Endothelial cell of umbilical vein (primary cell): ENCODE results near the gene CCL1. TPM values are rescaled to one million over a fixed set of nuclear protein-coding genes. Genes with fewer than 3 reads are reported as not detected.

Experiments
- BruUV-seq: library from RNA; stranded (reverse); fragments of 400-500 nt; replicated peaks from 2 replicates; lab custom pipeline; 2021; lab: Mats Ljungman, UMichigan
- CTCF ChIA-PET: fragments of 300-600, 350-600 bp; sonication (Branson Sonifier 250); formaldehyde crosslinking; loops from one replicate; lab custom pipeline; 2021; ENCODE audit warnings: antibody characterized with exemption, inconsistent platforms; lab: Charles Lee
- POLR2A ChIA-PET: fragments of 300-600, 350-600 bp; sonication (Branson Sonifier 250); formaldehyde crosslinking; loops from one replicate; lab custom pipeline; 2021; ENCODE audit warnings: antibody characterized with exemption, inconsistent platforms; lab: Charles Lee
- DNase-seq: peaks from one replicate; pipeline ENCODE4 v3.0.0-alpha.2; 2011; ENCODE audit warnings: low read depth, low spot score
- FAIRE-seq: peaks from 2 replicates; lab custom pipeline; 2011; peaks lifted over from hg19 to GRCh38; lab: Jason Lieb, UNC
- H2AFZ ChIP-seq: 2 replicates; pipeline ENCODE4 v1.6.0; 2012; ENCODE audit warnings: low read depth, low read length, control low read depth, inconsistent platforms
- H3K27ac ChIP-seq: 2 replicates; pipeline ENCODE4 v1.5.1; 2011; ENCODE audit warnings: low read depth, mild to moderate bottlenecking, control low read depth, low read length, moderate library complexity; ENCODE audit not compliant: insufficient read depth
- H3K27me3 ChIP-seq, 2 experiments: 2 replicates each; pipeline versions ENCODE4 v1.6.0 to v1.6.1; 2011; ENCODE audit warnings: low read length in 2 of 2, mixed read lengths in 1 of 2; ENCODE audit not compliant: control insufficient read depth in 2 of 2, insufficient read depth in 2 of 2
- H3K36me3 ChIP-seq, 2 experiments: 2 replicates in 1 of 2; 3 replicates in 1 of 2; pipeline ENCODE4 v1.5.1; 2011; ENCODE audit warnings: low read length in 2 of 2, mild to moderate bottlenecking in 1 of 2, moderate library complexity in 1 of 2; ENCODE audit not compliant: control insufficient read depth in 2 of 2, insufficient read depth in 2 of 2; ENCODE audit errors: extremely low read depth in 1 of 2
- H3K4me1 ChIP-seq: 3 replicates; pipeline ENCODE4 v1.5.1; 2011; ENCODE audit warnings: mild to moderate bottlenecking, low read length; ENCODE audit not compliant: control insufficient read depth, insufficient read depth; ENCODE audit errors: extremely low read depth
- H3K4me2 ChIP-seq: 2 replicates; pipeline ENCODE4 v1.6.1; 2011; ENCODE audit warnings: low read length, control low read depth, mixed read lengths; ENCODE audit not compliant: insufficient read depth
- H3K4me3 ChIP-seq, 3 experiments: fragments of 200-600 bp in 1 of 3; sonication (generic), shearing (Covaris generic) in 1 of 3; replicated peaks in 1 of 3; 2 replicates each; pipeline ENCODE4 v1.5.1; 2011 to 2016; ENCODE audit warnings: control low read depth in 3 of 3, low read length in 3 of 3, mild to moderate bottlenecking in 2 of 3, inconsistent platforms in 1 of 3, low read depth in 1 of 3, moderate library complexity in 1 of 3; ENCODE audit not compliant: insufficient read depth in 1 of 3
- H3K79me2 ChIP-seq: 2 replicates; pipeline ENCODE4 v1.6.0; 2012; ENCODE audit warnings: low read length, inconsistent platforms; ENCODE audit not compliant: control insufficient read depth, insufficient read depth
- H3K9ac ChIP-seq: replicated peaks from 2 replicates; pipeline ENCODE3; 2011; ENCODE audit warnings: low read length, control low read depth; ENCODE audit not compliant: insufficient read depth; ENCODE audit errors: extremely low read depth
- H3K9me1 ChIP-seq: replicated peaks from 3 replicates; pipeline ENCODE4 v1.6.0; 2011; ENCODE audit warnings: mild to moderate bottlenecking, low read length; ENCODE audit not compliant: control insufficient read depth, insufficient read depth; ENCODE audit errors: extremely low read depth
- H3K9me3 ChIP-seq: replicated peaks from 2 replicates; pipeline ENCODE4 v1.5.1; 2012; ENCODE audit warnings: low read length, inconsistent platforms; ENCODE audit not compliant: control insufficient read depth, insufficient read depth
- H4K20me1 ChIP-seq: replicated peaks from 2 replicates; pipeline ENCODE3; 2011; ENCODE audit warnings: mild to moderate bottlenecking, low read length; ENCODE audit not compliant: control insufficient read depth, insufficient read depth; ENCODE audit errors: extremely low read depth
- CTCF ChIP-seq, 2 donors: IDR thresholded peaks; 1 replicate in 1 of 2; 2 replicates in 1 of 2; pipeline ENCODE4 v1.5.1; 2011; ENCODE audit warnings: low read length in 2 of 2, mild to moderate bottlenecking in 2 of 2, moderate library complexity in 2 of 2, control low read depth in 1 of 2, inconsistent platforms in 1 of 2, low read depth in 1 of 2; ENCODE audit not compliant: insufficient read depth in 1 of 2; ENCODE audit errors: extremely low read depth in 1 of 2
- EZH2 ChIP-seq: IDR thresholded peaks from 2 replicates; pipeline ENCODE4 v1.6.1; 2012; ENCODE audit warnings: borderline replicate concordance, low read depth, mild to moderate bottlenecking, moderate library complexity, low read length, inconsistent platforms; ENCODE audit not compliant: severe bottlenecking
- FOS ChIP-seq: IDR thresholded peaks from 2 replicates; pipeline ENCODE4 v1.6.1; 2011; ENCODE audit warnings: mild to moderate bottlenecking, low read length, moderate library complexity, borderline replicate concordance; ENCODE audit not compliant: insufficient read depth
- GATA2 ChIP-seq: IDR thresholded peaks from 2 replicates; pipeline ENCODE4 v1.7.0; 2011; ENCODE audit warnings: low read depth, mild to moderate bottlenecking, moderate library complexity, mixed read lengths, low read length; ENCODE audit not compliant: insufficient read length, insufficient read depth
- JUN ChIP-seq: IDR thresholded peaks from 2 replicates; pipeline ENCODE4 v1.6.1; 2011; ENCODE audit warnings: borderline replicate concordance, low read depth; ENCODE audit not compliant: insufficient read length, insufficient read depth
- MAX ChIP-seq: IDR thresholded peaks from 2 replicates; pipeline ENCODE4 v1.6.1; 2011; ENCODE audit not compliant: insufficient read depth, insufficient read length
- MYC ChIP-seq: IDR thresholded peaks from one replicate; pipeline ENCODE4 v1.6.1; 2011; ENCODE audit warnings: mild to moderate bottlenecking, low read depth, low read length
- POLR2A ChIP-seq: IDR thresholded peaks from 2 replicates; pipeline ENCODE4 v1.6.1; 2012; ENCODE audit warnings: low read depth, mild to moderate bottlenecking, control low read depth, low read length
- POLR2AphosphoS5 ChIP-seq: IDR thresholded peaks from 2 replicates; pipeline ENCODE4 v1.6.1; 2012; ENCODE audit warnings: low read depth, mild to moderate bottlenecking, control low read depth, low read length, moderate library complexity; ENCODE audit not compliant: insufficient read depth
- dilution Hi-C: fragments of 300-500 bp; cut with MboI; formaldehyde crosslinking; loops from one replicate; pipeline ENCODE4 v1.15.0; 2019; ENCODE audit warnings: low sequenced_read_pairs; ENCODE audit not compliant: extremely low pct_ligation_motif_present
- intact Hi-C: fragments of 100-400 bp; cut with micrococcal nuclease; formaldehyde crosslinking; loops from one replicate; pipeline ENCODE4 v1.10.0; 2022
- polyA plus RNA-seq, 4 experiments: library from polyadenylated mRNA; depleted of rRNA in 3 of 4; stranded (reverse) in 3 of 4; unstranded in 1 of 4; fragments of >200 nt; gene quantifications; 2 replicates each; pipeline versions ENCODE4 v1.2.1 to v1.2.3, GENCODE V29; 2011 to 2012; ENCODE audit warnings: missing spikeins in 1 of 4
- total RNA-seq: library from RNA; stranded (reverse); gene quantifications from 2 replicates; pipeline ENCODE4 v1.2.3, GENCODE V29; 2021

CCL1 gene
- total and polyA plus RNA-seq, 2 donors (not counting 3 experiments of a cell fraction or from before 2014, with no cell fraction given): not detected

GRCh38 chr17:34360601-34361270, 2.3 kb downstream of the CCL1 start:
- DNase-seq (no peak), FAIRE-seq (no peak)
- H3K4me3 ChIP-seq: no peak overlapping the region
- no peaks in the 10 kb centered on the region for H3K79me2 ChIP-seq
- H4K20me1 ChIP-seq: no peaks in the 10 kb centered on the region
- no peaks in the 10 kb centered on the region for H3K36me3 ChIP-seq
- ChIA-PET CTCF (interaction anchor here (0.6 to 13.6 kb wide), 67 partner anchors 10 to 1363 kb away, joined by 3 to 561 read pairs (median 7); partner anchors contain the start of genes CCL2 and CCL7), POLR2A (interaction anchor here (0.9 to 1.3 kb wide), 4 partner anchors 125 to 178 kb away, joined by 3 to 9 read pairs (median 4); no protein-coding TSS in a partner anchor)
- dilution Hi-C loops (no loop called here), intact Hi-C loops (loop anchor here (1.0 kb wide), 6 partner anchors 54 to 581 kb away; no protein-coding TSS in a partner anchor)
- H3K27me3 ChIP-seq: peaks cover 0 to 2% of the 10 kb centered on the region in 2 experiments
- H3K4me2 ChIP-seq: no peak overlapping the region
- H3K9ac ChIP-seq: no peak overlapping the region
- no peak overlapping the region for H2AFZ ChIP-seq
- no peak overlapping the region for H3K27ac ChIP-seq
- H3K4me1 ChIP-seq: peaks cover 2% of the 10 kb centered on the region
- no peak for TF ChIP-seq JUN
- no peaks in the 10 kb centered on the region for H3K9me1 ChIP-seq
- no peaks in the 10 kb centered on the region for H3K9me3 ChIP-seq
- BruUV-seq: no TSS peak

GRCh38 chr17:34358631-34359030, 4.4 kb downstream of the CCL1 start:
- no TSS peak for BruUV-seq
- H2AFZ ChIP-seq: no peak overlapping the region
- H4K20me1 ChIP-seq: no peaks in the 10 kb centered on the region
- FAIRE-seq (no peak), DNase-seq (no peak)
- no peaks in the 10 kb centered on the region for H3K9me3 ChIP-seq
- H3K9ac ChIP-seq: no peak overlapping the region
- H3K4me3 ChIP-seq: no peak overlapping the region
- intact Hi-C loops (no loop called here), dilution Hi-C loops (no loop called here)
- no peaks in the 10 kb centered on the region for H3K9me1 ChIP-seq
- no peak overlapping the region for H3K27ac ChIP-seq
- no peaks in the 10 kb centered on the region for H3K36me3 ChIP-seq
- TF ChIP-seq MYC: no peak
- no peak for TF ChIP-seq JUN
- no peak for TF ChIP-seq EZH2
- no peak for TF ChIP-seq GATA2
- TF ChIP-seq POLR2A: no peak
- TF ChIP-seq CTCF (IDR thresholded peaks at IDR 0.05; ENCODE audit: extremely low read depth in 1 of 2, insufficient read depth in 1 of 2, low read depth in 1 of 2, low read length in 2 of 2): no peak
- TF ChIP-seq MAX: no peak
- TF ChIP-seq POLR2AphosphoS5: no peak
- no peak for TF ChIP-seq FOS
- H3K79me2 ChIP-seq: no peaks in the 10 kb centered on the region
- CTCF ChIA-PET: interaction anchor here (1.0 to 13.6 kb wide), 3 partner anchors 52 to 188 kb away, joined by 3 to 561 read pairs (median 24); no protein-coding TSS in a partner anchor
- no peak overlapping the region for H3K4me2 ChIP-seq
- POLR2A ChIA-PET: no interaction called here
- peaks cover 0 to 3% of the 10 kb centered on the region in 2 experiments for H3K27me3 ChIP-seq
- H3K4me1 ChIP-seq: peaks cover 2% of the 10 kb centered on the region
